ENCODE data around the gene CYP4F22.
"Not testable (repeated sequence)": the region's sequence is repeated elsewhere in the genome, so short reads cannot be mapped to it uniquely, and the experiment has no call there.

CYP4F22 gene

DNA sequence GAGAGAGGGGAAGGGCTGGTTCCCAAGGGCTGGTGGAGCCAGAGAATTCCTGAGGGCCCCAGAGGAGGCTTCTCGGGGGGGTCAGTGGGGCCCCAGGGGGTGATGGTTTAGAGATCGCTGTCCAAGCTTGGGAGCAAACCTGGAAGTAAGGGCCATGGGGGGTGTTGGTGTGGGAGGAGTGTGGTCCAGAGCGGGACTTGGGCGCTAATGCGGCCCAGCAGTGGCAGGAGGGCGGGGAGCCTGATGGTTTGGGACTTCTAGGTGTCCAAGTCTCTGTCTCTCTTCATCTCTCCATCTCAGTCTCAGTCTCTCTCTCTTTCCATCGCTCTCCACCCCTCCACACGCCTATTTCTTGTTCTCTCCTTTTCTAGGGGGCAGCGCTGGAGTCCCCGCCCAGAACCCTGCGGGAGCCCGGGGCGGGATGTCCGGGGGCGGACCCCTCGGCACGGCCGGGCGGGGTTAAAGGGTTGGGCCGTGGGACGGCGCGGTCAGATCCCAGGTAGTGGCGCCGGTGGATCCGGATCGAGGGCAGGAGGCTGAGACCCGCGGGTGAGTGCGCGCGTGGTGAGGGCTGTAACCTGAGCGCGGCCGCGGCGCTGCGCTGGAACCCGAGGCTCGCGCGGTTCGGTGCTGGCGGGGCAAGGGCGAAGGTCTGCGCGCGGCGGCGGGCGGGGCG is at the start of gene CYP4F22:
CYP4F22 (plus strand) TSS at position 491 of the 676 bp plus-strand sequence. CDS start 16,812 bp downstream, outside the sequence.
- DNase-seq (ENCODE audit: low spot score), result no peak

DNA sequence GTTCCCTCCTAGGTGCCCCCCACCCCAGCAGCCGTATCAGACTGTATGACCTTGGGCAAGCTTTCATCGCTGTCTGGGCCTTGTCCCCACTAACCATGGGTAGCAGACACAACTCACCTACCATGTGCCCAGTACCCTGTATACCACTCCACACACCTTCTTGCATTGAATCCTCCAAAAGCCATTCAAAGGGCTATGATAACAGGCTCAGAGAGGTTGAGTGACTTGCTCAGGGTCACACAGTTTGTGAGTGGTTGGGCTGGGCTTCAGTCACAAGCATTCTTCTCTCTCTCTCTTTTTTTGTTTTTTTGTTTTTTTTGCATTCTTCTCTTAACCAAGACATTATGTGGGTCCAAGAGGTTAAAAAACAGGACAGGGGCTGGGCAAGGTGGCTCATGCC is 46.6 kb upstream of the CYP4F22 start:
- no peak for DNase-seq (ENCODE audit: low spot score)

DNA sequence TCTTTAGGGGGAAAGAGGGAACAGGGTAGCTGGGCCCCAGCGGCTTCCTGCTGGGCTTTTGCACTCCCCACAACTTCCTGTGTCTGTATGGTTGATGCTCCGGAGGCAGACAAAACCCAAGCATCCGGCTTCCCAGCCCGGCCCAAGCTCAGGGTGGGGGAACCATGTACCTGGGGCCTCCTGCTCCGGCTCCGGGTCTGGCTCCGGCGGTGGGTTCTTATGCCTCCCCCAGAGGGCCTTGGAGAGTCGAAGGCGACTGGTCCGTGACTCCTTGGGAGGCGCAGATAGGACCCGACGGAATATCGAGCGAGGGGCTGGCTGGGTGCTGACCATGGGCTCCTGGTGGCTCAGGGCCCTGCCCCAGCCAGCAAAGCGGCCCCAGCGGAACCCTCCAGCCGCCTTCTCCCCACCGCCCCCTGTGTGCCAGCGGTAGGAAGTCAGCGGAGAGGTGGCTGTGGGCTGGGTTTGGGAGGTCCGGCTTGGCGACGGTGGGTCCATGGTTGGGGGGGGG is 44.4 kb upstream of the CYP4F22 start:
- no peak for DNase-seq (ENCODE audit: low spot score)

DNA sequence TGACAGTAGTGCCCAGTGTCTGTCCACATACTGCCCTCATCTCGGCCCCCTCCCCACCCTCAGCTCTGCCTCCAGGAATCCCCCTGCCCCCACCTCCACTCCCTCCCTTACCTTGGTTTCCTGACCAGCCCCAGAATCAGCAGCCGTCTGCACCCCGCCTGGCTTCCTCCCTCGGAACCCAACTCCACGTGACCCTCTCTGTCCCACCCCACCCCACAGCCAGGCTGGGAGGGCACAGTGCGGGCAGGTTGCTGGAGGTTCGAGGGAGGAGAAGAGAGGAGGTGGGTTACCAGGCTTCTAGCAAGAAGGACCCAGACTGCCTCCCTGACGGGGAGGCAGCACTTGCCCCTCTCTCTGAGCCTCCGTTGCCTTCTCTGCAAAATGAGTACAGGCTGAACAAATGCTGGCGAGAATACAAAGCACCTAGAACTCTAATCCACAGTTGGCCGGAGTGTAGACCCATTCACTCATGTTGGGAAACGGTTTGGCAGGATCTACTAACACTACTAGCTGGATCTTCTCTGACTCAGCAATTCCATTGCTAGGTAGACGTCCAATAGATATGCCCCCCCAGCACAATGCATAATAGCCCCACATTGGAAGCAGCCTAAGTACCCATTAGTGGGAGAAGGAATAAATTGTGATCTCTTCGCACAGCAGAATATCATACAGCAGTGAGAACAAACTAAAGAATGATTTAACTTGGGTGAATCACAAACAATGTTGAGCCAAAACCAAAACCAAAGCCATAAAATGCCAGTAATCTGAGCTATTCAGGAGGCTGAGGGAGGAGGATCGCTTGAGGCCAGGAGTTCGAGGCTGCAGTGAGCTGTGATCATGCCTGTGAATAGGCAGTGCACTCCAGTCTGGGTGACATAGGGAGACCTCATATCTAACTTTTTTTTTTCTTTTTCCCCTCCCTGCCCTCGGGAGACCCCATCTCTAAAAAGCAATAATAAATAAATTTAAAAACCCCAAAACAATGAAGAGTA is 43.6 kb upstream of the CYP4F22 start, which contains the start of gene RASAL3:
RASAL3 (minus strand) TSS at position 151 of the 992 bp plus-strand sequence. CDS start 186 bp downstream, outside the sequence.
- DNase-seq (ENCODE audit: low spot score), result peak; percentile 36

DNA sequence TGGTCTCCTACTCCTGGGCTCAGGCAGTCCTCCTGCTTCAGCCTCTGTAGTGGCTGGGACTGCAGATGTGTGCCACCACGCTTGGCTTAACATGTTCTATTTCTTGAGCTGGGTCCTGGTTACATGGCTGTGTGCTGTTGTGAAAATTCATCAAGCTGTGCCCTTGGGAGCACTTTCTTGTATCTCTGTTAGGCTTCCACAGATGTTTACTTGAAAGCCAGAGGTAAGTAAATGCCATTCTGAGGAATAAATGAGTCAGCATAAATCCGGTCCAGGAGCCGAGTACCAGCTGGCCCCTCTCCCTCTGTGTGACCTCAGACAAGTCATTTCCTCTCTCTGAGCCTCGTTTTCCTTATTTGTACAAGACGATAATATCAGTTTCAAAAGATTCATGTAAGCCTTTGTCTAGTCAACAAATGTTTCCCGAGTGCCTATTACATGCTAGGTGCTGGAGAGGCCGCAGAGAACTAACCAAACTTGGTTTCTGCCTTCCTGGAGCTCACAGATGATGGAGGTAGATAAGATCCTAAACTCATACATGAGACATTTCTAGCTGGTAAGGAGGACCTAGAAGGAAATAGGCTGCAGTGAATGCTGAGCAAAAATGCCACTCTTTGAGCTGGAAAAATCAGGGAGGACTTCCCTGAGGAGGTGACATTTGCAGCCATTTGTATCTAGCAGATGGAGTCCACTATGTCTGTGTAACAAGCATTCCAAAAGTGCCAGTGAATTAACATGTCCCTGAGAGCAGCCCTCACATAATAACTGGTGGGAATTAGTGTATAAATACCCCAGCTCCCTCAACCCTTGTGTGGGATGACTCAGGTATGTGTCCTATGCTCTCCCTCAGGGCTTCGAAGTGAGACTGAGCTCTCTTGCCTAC is 41.2 kb upstream of the CYP4F22 start:
- no peak for DNase-seq (ENCODE audit: low spot score)

DNA sequence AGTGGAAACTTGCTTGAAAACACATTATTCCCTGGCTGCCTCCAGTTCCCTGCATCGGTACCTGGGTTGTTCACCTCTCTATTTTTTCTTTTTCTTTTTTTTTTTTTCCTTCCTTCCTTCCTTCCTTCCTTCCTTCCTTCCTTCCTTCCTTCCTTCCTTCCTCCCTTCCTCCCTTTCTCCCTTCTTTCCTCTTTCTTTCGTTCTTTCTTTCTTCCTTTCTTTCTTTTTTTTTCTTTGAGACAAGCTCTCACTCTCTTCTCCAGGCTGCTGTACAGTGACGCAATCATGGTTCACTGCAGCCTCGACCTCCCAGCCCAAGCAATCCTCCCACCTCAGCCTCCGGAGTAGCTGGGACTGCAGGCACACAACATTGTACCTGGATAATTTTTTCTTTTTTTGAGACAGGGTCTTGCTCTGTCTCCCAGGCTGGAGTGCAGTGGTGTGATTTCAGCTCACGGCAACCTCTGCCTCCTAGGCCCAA is 40.6 kb upstream of the CYP4F22 start:
- no peak for DNase-seq (ENCODE audit: low spot score)

DNA sequence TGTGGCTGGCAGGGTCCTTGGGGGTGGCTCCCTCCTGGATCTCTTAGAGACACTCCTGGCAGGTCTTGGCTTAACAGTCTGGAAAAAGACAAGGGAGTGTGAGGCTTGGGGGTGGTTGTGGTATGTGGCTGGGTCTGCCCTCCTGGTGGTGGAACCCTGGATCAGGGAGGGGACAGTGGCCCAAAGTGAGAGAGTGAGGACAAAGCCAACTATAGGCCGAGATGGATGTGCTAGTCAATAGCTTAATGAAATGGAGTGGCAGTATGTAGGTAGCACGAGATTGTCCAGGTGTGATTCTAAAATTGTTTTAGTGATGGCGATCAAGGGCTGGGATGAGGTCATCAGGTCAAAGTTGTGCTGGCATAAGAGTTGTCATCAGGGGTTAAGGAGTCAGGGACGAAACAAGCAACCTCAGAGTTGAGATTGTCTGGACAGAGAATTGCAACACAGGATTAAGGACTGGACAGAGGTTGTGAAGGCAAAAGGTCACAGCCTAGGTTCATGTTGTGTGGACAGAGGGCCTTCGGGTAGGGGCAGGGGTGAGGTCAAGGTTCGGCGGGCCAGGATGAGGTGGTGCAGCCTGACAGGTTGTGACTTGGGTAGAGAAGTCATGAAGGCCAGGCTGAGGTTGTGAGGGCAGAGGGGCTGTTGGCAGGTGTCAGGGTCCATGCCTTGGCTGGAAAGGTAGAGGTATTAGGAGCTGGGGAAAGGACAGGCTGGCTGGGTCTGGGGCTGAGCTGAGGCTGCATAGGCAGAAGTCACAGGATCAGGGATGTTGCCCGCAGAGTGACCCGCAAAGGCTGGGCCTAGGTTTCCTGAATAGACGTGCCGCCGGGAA is 39.4 kb upstream of the CYP4F22 start:
- no peak for DNase-seq (ENCODE audit: low spot score)

DNA sequence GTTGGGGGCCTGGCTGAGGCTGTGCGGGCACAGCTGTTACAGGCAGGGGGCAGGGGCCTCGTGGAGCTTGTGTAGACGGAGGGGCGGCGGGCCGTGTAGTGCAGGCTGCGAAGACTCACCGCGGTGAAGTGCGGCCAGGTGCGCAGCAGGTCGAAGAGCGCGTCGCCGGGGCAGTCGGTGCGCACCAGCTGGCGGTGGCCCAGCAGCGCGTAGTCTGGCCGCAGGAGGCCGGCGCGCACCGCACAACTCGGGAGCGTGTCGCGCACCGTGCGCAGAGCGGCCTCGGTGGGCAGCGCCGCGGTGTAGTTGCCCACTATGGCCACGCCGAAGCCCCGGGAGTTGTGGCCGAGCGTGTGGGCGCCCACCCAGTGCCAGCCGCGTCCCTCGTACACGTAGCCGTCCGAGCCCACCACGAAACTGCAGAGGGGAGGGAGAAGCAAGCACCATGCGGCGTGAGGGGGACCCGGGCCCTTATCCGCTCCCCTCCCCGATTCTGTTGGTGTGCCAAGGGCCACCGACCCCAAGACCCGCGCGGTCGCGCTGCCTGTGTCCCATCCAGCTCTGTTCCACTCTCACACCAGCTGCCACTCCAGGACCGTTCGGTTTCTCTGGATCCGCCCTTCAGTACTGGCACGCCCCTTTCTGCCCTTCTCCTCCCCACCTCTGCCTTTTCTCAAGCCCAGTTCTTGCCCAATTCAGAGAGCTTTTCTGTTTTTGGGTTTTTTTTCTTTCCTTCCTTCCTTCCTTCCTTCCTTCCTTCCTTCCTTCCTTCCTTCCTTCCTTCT is 38.6 kb upstream of the CYP4F22 start:
- no peak for DNase-seq (ENCODE audit: low spot score)

DNA sequence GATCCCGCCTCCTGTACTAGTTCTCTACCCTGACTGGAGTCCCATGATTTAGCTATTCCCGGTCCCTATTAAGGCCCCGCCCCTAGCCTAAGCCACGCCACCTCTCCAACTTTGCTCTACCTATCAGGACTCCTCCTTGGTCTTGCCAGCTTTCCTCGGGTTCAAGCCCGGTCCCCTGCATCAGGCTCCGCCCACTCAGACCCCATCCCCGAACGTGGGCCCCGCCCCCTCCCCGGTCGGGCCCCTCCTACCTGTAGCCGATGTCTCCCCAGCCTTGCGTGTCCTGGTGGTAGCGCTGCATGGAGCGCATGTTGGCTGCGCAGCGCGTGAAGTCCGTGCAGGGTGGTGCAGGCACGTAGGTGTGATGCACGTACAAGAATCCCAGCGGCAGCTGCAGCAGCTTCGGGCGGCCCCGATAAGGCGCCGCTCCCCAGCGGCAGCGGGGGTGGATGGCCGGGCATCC is 36.7 kb upstream of the CYP4F22 start:
- DNase-seq (ENCODE audit: low spot score), result no peak

DNA sequence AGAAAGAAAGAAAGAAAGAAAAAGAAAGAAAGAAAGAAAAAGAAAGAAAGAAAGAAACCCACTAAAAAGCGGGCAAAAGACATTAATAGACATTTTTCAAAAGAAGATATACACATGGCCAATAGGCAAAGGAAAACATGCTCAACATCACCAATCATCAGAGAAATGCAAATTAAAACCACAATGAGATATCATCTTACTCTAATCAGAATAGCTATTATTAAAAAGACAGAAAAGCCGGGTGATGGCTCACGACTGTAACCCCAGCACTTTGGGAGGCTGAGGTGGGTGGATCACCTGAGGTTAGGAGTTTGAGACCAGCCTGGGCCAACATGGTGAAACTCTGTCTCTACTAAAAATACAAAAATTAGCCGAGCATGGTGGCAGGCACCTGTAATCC is 34.5 kb upstream of the CYP4F22 start:
- DNase-seq (ENCODE audit: low spot score), result not testable (repeated sequence)

DNA sequence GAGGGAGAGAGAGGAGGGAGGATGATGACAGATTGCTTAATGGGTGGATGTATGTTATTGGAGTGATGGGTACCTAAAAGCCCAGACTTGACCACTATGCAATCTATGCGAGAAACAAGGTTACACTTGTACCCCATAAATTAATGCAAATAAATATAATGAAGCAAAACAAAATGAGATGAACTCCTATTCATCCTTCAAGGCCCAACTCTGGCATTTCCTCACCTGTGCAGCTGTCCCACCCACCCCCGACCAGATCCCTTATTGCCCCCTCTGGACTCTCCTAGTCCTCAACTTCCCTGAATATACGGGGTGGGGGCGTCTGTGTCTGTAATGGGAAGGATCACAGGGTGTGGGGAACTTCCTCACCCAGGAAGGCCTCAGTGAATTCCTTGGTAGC is 33.2 kb upstream of the CYP4F22 start:
- no peak for DNase-seq (ENCODE audit: low spot score)

DNA sequence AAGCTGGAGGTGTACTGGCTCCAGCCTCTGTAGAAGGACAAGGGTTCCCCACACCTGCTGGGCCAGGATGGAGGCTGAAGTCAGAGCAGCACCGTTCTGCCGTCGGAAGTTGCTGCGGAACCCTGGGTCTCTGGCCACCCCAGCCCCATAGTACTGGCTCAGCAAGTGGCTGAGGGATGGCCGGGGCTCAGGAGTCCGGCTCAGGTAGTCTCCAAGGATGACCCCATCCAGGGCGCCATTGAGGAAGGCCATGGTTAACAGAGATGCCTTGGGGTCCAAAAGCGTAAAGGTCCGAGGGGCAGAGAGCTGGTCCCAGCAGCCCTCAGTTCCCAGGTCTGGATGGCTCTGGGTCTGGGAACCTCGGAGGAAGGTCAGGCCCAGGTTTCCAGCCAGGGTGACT is 32.7 kb upstream of the CYP4F22 start:
- DNase-seq (ENCODE audit: low spot score), result no peak

DNA sequence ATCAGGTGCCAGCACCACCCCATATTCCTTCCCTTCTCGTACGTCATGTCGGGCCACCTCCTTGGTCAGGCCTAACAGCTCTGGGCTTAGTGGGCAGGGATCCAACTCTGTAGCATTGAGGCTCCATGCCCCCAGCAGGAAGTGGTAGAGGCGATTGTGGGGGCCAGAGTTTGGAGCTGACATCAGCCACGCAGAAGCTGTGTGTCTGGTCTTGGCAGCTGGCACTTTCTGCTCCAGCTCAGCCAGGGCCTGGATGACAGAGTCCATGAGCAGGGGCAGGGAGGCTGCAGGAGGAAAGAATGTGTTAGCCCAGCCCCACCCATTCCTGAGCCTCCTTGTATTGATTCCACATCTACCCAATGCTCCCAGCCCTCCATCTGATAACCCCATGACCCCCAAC is 32.0 kb upstream of the CYP4F22 start:
- no peak for DNase-seq (ENCODE audit: low spot score)

DNA sequence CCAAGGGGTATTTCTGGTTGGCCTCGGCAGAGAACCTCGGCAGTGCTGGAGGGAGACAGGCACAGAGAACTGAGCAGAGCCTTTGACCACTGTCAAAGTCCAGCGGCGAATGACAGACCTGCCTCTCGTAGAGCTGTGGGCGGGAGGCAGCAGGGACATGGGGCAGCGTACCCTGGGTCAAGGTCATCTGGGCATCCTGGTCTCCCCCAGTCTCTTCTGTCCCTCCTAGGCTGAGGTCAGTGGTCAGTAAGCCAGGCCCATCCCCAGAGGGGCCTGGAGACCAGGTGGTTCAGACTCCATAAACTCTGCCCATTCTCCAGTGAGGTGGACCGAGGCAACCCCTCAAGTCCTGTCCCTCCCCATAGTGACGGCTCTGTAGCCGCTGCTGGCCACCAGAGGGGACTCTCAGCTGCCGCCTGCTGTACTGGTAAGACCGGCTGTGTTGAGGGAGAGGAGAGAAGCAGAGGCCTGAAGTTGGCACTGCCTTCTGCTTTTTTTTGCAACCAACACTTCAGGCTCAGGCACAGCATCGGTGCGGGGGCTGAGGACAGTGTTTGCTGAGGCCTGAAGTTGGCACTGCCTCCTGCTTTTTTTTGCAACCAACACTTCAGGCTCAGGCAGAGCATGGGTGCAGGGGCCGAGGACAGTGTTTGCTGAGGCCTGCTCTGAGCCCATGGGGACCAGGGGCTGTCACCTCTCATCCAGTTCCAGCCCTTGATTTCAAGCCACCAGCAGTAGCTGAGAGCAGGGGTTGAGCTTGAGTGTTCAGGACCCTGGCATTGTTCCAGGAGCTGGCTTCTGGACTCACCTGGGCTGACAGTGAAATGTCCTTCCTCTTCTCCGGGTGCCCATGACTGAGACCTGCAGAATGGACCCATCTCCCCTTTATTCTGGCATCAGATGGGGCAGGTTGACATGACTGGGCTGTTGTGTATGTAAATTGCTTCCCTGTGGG is 28.7 kb upstream of the CYP4F22 start, which contains the start of gene PGLYRP2:
PGLYRP2 (minus strand) TSS at position 111 of the 955 bp plus-strand sequence. CDS start 130 bp downstream, outside the sequence.
- DNase-seq (ENCODE audit: low spot score), result peak; percentile 59

DNA sequence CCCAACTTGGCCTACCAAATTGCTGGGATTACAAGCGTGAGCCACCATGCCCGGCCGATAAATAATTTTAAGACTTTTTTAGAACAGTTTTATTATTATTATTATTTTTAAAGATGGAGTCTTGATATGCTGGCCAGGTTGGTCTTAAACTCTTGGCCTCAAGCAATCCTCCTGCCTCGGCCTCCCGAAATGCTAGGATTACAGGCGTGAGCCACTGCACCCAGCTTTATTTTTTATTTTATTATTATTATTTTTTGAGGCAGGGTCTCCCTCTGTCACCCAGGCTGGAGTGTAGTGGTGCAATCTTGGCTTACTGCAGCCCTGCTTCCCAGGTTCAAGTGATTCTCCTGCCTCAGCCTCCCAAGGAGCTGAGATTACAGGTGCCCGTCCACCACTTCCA is 27.3 kb upstream of the CYP4F22 start:
- DNase-seq (ENCODE audit: low spot score), result not testable (repeated sequence)

DNA sequence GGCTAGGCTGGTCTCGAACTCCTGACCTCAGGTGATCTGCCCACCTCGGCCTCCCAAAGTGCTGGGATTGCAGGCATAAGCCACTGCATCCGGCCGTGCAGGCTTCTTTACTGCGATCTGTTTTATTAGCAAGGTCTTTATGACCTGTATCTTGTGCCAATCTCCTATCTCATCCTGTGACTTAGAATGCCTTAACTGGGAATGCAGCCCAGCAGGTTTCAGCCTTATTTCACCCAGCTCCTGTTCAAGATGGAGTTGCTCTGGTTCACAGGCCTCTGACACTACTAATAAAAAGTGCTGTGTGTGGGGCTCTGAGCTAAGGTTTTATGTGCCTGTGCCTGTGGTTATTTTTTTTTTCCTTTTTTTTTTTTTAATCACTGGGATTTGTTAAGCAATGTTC is 22.6 kb upstream of the CYP4F22 start:
- not testable (repeated sequence) for DNase-seq (ENCODE audit: low spot score)

DNA sequence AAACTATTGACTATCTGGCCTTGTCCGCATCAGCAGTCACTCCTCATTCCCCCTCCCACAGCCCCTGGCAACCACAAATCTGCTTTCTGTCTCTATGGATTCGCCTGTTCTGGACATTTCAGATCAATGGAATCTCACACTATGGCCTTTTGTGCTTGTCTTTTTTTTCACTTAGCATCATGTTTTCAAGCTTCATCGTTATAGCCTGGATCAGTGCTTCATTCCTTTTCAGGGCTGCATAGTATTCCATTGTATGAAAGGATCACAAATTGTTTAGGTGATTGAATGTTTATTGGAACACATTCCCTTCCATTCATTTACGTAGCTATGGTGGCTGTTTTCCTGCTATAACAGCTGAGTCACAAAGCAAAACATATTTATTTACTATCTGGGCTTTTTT is 21.3 kb upstream of the CYP4F22 start:
- no peak for DNase-seq (ENCODE audit: low spot score)

DNA sequence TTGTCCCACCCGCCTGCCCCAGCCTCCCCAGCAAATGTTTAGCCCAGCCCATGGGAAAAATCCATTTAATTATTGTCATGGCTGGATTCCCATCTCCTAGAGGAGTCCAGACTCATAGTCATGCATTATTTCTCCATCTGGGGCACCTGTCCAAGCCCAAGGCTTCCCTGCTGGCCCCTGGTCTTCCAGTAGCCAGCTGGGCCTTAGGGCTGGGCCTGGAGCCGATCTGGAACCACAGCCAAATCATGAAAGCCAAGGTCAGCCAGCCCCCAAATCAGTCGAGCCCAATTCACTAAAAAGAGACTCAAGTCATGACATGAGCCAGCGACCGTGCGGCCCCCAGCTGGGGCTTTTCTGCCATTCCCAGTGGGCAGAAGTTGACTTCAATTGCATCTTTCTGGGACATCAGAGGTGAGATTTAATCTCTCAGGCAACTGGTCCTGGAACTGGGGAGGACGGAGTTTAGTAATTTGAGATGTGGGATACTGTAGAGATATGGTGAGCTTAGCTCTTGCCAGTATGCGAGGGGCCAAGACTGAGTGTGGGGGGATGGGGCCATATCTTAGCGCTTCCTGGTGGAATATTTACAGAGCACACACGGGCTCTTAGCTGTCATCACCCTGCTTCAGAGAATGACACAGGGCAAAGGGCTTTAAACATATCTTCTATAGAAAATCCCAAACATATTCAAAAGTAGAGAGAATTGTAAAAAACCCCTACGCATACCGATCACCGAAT is 19.7 kb upstream of the CYP4F22 start:
- no peak for DNase-seq (ENCODE audit: low spot score)

Measured in Ammon's horn (tissue), 1 donor.